PC-9 (cell line): ENCODE data around the gene NANOGP8.

Experiments used
- EZH2 ChIP-seq: fragments of 200-600 bp; sonication (generic); IDR thresholded peaks from 2 replicates; pipeline ENCODE4 v1.8.0; 2017; ENCODE audit warnings: antibody characterized with exemption, low read depth
- TF ChIP-seq, protein P1 (sequence below): fragments of 200-600 bp; sonication (generic); conservative IDR thresholded peaks from 2 replicates; pipeline ENCODE4 v1.6.1; 2017; ENCODE audit warnings: mixed run types, antibody characterized with exemption, mild to moderate bottlenecking, moderate library complexity

DNA sequence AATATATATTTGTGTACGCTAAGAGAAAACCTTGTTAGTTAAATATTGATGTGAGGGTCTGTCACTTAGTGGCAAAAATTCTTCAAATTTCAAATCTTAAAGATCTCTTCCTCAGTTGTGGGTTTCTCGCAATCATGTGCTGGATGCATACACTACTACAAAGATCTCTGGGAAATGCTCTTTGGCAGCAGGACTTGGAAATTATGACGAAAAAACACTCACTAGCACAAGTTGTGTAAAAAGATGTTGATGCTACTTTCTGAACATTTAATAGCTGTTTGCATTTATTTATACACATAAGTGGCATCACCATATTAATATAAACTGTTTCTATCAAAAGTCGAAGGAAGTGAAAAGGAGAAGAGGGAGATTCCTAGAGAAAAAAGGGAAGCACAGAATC is 10.8 kb upstream of the NANOGP8 start:
- TF ChIP-seq, protein P1, sequence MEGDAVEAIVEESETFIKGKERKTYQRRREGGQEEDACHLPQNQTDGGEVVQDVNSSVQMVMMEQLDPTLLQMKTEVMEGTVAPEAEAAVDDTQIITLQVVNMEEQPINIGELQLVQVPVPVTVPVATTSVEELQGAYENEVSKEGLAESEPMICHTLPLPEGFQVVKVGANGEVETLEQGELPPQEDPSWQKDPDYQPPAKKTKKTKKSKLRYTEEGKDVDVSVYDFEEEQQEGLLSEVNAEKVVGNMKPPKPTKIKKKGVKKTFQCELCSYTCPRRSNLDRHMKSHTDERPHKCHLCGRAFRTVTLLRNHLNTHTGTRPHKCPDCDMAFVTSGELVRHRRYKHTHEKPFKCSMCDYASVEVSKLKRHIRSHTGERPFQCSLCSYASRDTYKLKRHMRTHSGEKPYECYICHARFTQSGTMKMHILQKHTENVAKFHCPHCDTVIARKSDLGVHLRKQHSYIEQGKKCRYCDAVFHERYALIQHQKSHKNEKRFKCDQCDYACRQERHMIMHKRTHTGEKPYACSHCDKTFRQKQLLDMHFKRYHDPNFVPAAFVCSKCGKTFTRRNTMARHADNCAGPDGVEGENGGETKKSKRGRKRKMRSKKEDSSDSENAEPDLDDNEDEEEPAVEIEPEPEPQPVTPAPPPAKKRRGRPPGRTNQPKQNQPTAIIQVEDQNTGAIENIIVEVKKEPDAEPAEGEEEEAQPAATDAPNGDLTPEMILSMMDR: no peak
- TF ChIP-seq EZH2: no peak
